HG03025 (cell line): Measurements from ENCODE around the gene RNF5.
"Not testable (repeated sequence)": the region's sequence is repeated elsewhere in the genome, so short reads cannot be mapped to it uniquely, and the experiment has no call there.

Experiments used
- ATAC-seq: cut with Tn5 transposase; IDR thresholded peaks from one replicate; pipeline ENCODE4 v1.9.1; 2021; ENCODE audit warnings: mild to moderate bottlenecking, moderate library complexity; ENCODE audit not compliant: unreplicated experiment, low FRiP score

Gene RNF5

DNA sequence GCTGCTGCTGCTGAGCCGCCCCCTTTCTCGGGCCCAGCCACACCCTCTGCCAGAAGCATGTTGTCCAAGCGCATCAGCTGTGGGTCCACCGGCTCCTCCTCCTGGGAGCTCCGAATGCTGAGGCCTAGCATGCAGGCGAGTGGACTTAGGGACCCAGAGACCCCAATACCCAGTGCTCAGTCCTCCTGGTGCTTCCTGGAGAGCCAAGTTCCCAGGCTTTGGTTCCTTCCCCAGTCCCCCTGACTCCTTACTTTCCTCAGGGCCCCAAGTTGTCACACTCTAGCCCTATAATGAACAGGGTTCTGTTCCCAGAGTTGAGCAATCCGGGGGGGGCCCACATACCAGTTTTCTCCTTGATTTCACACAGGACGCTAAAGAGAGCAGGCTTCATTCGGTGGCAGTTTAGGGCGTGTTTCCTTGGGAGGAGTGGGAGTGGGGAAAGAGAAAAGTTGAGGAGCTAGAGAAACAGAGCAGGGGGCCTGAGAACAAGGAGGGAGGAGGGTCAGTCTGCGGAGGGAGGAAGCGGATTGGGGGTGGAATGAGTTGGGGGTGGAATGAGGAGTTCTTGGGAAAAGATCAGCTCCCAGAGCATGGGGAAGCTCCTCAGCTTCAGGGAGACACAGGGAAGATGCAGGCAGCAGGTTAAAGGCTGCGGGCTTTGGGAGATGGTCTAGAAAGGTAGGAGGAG is 10.3 kb downstream of the RNF5 start:
- ATAC-seq, result no peak

DNA sequence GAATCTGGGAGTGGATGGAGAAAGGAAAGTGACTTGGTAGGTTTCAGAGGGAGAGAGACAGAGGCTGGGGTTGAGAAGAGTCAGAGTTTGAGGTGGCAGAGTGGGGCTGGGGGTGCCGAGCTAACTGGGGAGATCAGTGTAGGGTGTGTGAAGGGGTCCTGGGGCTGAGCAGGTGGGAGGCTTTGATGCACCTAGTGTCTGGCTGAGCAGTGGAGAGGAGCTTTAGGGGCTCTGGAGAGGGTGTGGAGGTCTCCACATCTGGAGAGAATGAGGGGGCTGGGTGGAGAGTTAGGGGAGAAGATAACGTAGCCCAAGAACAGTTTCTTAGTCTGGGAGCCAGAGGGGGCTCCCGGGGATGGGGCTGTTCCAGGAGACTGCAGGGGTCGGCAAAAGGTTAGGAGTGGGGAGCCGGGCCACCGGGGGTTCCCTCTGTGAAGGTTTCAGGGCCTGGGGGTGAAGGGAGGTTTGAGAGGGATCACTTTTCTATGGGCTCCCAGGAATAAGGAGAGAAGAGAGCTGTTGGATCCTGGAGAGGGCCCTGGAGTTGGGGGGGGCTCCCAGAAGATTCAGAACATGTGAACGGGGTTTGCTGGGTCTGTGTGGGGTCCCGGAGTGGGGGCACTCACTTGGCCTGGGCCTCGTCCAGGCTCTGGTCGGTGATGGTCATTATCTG is 11.0 kb downstream of the RNF5 start:
- no peak for ATAC-seq

DNA sequence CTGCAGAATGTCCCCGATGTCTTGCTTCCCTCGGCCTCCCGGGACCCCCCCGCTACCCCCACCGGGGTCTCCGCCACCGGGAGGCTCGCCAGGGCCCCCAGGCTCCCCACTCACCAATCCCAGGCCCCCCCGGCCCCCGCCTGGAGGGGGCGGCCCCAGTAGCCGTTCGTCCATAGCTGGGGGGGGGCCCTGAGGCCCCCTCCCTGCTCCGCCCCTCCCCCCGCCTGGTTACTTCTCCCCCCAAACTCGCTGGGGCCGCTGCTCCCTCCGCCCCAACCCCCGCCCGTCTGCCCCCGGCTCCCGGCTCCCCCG is 11.5 kb downstream of the RNF5 start:
- no peak for ATAC-seq

DNA sequence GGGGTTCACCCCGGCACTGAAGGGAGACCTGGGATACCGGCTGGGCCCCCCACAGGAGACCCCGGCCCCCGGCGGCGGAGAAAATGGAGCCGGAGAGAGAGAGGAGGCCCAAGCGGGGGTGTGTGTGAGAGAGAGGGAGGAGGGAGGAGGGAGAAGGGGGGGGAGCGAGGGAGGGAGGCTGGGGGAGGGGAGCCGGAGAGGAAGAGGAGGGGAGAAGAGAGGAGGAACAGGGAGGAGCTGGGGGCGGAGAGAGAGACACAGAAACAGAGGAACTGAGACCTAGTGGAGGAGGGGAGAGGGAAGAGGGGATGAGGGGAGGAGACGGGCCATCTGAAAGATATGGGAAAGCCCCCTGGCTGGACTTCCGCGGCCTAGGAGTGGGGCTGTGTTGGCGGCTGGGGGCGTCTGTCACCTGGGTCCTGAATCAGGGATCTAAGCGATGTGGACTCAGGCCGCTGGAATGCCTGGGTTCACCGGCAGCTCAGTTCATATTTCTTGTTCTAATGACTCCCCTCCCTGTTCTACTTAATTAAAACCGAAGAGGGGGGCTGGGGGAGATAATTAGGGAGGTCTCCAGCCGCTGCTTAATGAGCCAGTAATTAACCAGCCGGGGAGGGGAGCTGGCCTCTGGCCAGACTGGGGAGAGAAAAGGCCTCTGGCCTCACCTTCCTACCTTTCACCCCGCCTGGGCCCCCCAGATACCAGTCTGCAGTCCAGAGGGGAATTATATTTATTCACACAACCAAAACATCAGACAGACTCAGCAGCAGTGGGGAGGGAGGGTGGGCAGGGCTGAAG is 12.0 kb downstream of the RNF5 start, which contains the start of gene PBX2:
TSS of gene PBX2 (minus strand) at position 149 of the 798 bp plus-strand sequence. CDS start 287 bp downstream, outside the sequence.
- ATAC-seq, result peak; percentile 45

DNA sequence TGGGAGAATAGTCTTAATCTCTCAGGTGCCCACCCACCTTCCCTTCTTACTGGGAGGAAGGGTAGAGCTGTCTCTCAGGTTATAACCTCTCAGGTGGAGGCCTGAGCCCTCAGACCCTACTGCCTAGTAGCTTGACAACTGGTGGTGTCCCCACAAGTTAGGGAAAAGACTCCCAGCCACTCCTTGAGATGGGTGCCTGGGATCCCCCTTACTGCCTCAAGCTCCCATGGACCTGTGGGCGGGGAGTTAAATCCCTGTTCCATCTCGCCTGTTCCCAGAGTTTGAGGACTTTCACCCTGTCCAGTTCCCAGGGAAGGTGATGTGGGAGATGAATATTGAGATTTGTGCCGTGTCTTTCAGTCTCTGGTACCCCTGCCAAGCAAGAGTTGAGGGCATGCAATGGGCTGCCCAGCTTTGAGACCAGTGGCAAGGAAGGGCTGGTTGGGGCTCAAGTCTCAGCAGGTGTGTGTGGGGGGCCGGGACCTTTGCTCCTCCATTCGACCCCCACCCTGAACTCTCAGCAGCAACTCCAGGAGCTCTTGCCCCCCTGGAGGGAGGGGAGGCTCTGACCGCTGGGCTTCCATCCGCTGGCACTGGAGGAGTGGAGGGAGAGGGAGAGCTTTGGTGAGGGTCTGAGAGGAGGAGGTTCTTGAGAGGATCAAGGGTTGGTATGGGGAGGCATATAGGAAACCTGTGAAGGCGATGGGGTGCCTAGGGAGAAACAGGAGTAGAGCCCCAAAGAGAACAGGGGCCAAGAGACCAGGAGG is 12.9 kb downstream of the RNF5 start:
- no peak for ATAC-seq

DNA sequence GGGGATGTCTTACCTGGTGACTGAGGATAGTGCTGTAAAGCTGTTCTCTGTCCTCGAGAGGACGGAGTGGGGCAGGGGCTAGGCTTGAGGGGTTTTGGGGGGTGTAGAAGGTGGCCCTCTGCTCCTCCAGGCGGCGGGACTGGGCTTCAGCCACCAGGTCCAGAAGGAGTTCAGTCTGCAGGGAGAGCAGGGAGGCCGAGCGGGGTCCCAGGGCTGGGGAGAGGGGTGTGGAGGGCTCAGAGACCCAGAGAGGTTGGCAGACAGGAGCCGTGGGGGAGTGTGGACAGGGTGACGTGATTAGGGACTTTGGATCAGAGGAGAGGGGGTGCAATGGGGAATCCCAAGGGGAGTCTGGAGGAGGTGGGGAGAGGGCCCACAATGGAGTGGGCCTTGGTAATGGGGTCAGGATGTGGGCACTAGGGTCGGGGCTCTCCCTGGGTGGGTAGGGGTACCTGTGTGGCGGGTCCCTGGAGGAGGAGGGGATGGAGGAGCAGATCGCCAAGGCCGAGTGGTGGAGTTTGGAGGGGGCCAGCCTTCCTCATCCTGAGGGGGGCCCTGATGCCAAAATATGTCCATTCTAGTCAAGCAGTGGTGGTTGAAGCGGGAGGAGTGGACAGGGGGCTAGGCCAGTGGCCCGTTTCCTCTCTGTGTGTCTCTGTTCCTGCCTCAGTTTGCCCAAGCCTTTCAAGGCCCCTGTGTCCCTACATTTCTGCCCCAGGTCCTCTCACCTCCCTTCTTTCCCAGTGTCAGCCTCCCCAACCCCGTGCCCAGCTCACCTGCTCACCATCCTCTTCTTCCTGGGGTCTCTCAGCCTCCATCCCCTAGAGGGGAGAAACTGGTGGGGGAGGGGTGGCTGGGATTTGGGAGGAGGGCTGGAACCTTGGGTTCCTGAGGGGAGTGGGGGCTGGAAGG is 13.7 kb downstream of the RNF5 start:
- no peak for ATAC-seq

DNA sequence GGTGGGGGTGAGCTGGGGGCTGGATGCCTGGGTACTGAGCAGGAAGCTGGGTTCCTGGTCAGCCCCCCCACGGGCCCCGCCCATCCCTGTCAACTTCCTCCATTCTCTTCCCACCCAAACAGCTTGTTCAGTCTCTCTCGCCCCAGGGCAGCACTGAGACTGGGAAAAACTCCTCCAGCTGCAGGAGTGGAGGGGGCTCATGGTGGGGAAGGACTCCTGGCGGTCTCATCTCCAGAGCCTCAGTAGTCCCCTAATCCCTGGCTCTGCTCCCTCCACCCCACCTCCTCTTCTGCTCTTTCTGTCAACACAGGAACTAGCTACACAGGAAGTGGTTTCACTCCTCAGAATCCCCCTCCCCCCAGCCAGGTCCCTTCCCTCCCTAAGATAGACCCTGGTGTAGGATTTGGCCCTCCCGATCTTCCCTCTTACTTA is 14.4 kb downstream of the RNF5 start, which contains the start of gene GPSM3:
TSS of gene GPSM3 (minus strand) at position 36 of the 432 bp plus-strand sequence. CDS start 130 bp downstream, outside the sequence.
- ATAC-seq, result no peak

DNA sequence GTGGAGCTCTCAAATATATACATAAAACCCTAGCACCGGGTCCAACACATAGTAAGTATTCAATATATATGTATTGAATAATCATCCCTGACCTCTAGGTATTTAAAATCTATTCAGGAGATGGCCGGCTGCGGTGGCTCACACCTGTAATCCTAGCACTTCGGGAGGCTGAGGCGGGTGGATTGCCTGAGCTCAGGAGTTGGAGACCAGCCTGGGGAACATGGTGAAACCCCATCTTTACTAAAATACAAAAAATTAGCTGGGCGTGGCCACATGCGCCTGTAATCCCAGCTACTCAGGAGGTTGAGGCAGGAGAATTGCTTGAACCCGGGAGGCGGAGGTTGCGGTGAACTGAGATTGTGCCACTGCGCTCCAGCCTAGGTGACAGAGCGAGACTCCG is 14.9 kb downstream of the RNF5 start:
- not testable (repeated sequence) for ATAC-seq

DNA sequence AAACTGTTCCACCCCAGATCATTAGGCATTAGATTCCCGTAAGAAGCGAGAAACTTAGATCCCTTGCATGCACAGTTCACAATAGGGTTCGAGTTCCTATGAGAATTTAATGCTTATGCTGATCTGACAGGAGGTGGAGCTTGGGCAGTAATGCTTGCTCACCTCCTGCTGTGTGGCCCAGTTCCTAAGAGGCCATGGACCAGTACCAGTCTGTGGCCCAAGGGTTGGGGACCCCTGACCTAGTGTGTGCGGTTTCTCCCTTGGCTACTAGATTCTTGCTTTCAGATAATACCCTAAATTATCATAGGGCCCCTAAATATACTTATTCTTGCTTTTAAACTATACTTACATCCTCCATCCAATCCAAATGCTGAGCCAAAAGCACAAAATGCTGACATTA is 16.2 kb downstream of the RNF5 start:
- ATAC-seq, result no peak

DNA sequence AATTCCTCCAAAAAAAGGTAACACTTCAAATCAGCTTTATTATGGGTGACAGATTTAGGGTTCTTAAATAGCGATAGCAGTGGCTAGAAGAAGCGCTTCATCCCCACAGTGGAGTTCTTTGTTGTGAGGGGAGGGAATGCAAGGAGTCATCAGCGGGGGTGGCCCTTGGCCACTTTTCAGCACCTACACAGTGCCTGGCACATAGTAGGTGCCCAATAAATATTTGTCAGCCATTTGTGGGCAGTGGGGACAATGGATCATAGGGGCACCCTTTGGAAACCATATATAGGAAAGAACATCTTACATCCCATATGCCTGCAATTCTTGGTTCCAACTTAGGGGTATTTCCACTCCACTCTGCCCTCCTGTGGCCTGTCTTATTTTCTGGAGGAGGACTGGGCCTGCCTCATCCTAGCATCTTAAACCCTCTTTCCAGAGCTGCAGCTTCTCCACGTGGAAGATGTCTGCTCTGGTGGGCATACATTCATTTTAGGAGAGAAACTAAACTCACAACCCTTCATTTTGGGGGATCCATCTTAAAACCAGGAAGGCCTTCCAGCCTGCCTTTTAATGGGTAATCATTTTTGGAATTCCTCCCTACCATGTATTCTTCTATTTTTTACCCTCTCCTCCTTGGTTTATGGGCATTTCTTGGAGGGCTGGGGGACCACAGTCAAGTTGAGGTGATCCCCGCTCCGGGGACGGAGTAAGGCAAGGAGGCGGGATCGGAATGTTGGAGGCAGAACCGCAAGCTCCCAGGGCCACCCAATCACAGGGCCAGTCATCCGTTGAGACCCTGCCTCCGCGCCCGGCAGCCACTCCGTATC is 16.8 kb downstream of the RNF5 start:
- no peak for ATAC-seq

DNA sequence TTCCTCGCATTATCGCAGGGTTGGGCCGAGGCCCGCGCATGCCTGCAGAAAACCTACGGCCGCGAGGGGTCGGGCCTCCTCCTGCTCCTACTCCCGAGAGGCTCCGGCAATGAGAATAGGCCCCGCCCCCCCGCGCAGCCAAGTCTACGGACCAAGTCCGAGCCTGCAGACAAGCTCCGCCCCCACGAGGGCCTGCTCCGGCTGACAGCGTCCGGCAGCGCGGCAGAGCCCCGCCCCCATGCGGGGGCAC is 17.4 kb downstream of the RNF5 start:
- no peak for ATAC-seq

DNA sequence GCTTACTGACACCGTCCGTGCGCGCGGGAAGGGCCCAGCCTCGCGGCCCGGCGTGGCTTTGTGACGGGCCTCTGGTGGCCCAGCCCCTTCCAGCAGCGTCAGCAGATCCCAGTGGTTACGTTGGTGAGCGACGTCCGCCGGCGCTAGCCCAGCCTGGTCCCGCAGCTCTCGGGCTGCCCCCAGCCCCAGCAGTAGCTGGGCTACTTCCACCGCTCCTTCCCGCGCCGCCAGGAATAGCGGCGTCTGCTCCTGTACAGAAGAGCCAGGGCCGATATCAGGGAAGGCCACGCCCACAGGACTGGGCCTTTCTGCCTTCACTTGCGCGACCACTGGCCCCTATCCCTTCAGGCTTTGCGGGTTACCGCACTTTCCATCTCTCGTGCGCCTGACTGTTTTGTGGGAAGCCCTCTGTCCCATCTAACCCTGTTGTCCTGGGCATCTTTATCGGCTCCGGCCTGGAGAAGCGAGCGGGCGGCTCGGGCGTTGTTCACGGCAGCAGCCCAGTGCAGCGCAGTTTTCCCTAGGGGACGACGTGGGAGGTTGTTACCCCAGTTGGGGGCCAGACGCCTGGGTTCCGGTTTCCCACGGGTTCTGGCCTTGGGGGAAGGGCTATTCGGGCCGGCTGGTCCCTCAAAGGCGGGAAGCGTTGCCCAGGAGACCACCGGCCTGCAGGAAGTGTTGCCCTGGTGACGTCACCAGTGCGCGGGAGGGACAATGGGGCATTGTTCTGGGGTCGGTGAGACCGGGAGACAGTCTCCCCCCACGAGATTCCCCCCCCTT is 17.9 kb downstream of the RNF5 start:
- ATAC-seq, result peak; percentile 75

DNA sequence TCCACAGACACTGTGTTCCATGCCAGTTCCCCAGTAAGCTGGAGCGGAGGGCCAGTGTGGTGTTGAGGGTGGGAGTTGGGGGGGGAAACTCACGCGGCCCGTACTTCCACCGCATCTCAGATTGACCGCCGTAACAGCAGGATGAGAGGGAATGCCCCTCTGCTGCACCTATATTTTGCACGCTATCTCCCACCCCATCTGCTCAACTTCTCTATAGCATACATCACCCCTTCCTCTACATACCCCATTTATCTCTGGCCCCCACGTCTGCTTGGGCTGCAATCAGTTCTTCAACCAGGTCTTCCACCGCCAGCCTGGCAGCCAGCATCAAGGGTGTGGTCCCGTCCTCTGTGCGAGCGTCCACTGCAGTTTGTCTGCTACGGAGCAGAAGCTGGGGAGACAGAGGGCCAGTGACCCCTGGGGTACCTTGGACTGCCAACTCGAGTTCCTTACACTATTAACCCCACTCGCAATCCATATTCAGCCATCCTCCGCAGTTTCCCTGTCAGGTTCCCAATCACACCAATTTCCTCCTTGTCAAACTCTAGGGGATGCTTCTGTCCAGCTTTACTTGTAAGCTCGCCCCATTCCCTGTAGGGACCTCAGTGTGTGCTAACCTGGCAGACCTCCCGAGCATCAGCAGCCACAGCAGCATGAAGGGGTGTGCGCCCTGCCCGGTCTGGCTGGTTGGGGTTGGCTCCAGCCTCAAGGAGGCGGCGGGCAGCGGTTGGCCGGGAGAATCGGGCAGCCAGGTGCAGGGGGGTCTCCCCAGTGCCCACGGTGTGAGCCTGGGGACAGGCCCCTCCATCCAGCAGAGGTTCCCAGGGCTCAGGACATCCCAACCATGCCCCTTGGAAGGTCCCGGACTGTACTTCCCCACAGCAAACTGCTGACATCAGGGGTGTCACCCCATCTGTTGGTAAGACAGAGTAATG is 18.7 kb downstream of the RNF5 start:
- ATAC-seq, result no peak

DNA sequence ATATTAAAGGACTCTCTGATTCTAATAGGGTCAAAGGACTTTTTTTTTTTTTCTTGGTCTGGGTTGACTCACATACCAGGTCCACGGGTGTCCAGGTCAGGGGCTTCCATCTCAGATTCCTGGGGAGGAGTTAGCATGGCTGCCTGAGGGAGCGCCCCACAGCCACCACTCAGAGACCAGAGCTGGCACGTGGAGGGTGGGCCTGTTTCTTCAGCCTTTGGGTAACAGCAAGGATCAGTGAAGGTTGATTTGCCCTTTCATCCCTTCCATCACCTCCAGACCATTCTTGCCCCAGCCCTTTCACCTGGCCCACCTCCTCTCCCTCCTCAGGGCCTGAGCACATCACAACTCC is 20.1 kb downstream of the RNF5 start:
- no peak for ATAC-seq

DNA sequence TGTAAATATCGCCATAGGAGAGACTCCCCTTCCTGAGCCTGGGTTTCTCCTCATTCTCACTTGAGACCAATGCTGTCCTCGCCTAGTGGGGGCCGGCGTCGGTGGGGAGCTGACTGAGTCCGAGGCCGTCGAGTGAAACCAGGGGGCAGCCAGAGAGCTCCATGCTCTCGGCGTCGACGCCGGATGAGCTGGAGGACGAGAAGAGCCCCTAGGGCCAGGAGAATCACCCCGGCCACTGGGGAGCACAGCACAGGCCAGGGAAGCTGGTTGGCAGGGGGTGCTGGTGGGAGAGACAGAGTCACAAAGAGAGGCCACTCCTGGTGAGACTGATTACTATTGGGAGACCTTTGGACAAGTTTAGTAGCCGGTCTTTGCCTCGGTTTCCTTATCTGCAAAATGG is 20.7 kb downstream of the RNF5 start:
- ATAC-seq, result no peak

DNA sequence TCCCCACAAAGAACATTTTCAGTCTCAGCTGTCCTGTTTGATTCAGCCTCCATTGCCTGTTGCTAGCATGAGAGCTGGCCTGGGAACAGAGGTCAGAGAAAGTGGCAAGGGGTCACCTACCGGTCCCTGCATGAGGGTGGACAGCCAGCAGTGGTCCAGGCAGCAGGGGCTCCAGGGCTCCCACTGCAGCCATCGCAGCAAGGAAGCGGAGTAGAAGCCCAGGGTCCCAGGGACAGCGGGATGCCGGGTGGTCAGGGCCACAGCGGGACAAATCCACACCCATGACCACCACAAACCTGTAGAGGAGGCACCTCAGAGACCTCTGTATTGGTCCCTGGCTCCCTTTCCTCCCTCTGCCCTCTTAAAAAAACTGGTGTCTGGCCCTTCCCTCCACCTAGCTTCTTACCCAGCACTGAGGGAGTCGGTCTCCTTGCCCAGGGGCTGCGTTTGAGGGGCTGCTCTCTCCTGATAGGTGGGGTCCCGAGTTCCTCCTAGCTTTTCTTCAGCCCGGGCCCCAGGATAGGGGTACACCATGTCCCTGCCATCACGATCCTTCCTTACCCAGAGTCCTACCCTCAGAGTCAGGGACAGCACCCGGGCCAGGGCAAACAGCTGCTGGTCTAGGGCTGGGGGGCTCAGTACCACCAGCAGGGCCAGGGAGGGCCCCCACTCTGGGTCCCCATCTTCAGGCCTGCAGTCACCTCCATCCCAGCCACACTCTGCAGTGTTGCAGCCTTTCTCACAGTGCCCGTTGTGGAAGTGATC is 22.7 kb downstream of the RNF5 start:
- no peak for ATAC-seq

DNA sequence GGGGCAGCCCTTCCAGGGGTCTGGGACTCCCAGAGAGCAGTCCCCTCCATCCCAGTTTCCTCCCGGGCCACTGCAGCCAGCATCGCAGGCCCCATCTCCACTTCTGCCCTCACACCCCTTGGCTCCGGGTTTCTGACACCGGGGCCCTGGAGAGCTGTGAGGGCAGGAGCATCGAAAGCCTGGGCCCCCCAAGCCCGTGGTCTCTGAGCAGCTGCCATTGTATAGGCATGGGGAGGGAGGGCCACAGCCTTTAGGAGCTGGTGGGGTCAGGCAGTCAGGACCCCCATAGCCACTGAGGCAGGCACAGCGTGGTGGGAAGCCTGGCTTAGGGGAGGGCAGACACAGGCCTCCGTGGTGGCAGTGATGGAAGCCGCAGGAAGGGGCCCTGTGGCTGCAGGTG is 24.0 kb downstream of the RNF5 start:
- ATAC-seq, result no peak
